NCI-H345 (cell line): ENCODE measurements around the gene IMMP1L.

Experiments
- DNase-seq: peaks from one replicate; lab custom pipeline; 2025; lab: John Stamatoyannopoulos, UW

IMMP1L gene

DNA sequence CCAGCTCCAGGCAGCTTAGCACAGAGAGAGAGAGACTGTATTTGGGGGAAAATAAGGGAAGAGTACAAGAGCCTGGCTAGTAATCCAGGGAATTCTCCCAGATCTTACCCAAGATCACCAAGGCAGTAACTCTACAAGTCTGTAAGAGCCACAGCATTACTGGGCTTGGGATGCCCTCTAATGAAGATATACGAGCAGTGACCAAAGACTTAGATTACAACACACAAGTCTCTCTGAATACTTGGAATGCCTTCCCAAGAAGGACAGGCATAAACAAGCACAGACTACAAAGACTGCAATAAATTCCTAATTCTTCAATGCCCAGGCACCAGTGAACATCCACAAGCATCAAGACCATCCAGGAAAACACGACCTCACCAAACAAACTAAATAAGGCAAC lies 122.0 kb downstream of the IMMP1L start:
- DNase-seq, result no peak

DNA sequence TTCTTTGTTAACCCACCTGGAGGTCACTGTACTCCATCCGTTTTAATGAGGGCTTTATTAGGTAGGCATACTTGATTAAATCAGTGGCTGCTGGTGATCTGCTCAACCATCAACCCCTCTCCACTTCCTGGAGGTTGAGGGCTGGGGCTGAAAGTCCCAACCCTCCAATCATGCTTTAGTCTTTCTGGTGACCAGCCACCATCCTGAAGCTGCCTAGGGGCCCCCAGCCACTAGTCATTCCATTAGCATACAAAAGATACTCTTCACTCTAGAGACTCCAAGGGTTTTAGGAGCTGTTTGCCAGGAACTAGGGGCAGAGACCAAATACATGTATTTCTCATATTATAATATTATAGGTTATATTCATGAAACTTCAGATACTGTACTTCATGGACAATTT lies 126.3 kb downstream of the IMMP1L start:
- DNase-seq, result no peak
